GM12891 (cell line): ENCODE results near the gene ABCB4.

ENCODE experiments used
- PAX5 ChIP-seq: IDR thresholded peaks from 2 replicates; pipeline ENCODE4 v1.6.1; 2011; ENCODE audit warnings: low read length, moderate library complexity, mild to moderate bottlenecking; ENCODE audit not compliant: insufficient read depth, severe bottlenecking
- POLR2A ChIP-seq: IDR thresholded peaks from 2 replicates; pipeline ENCODE4 v1.6.1; 2011; ENCODE audit warnings: low read depth, low read length, control low read depth
- POLR2AphosphoS5 ChIP-seq: IDR thresholded peaks from 2 replicates; pipeline ENCODE4 v1.6.1; 2011; ENCODE audit warnings: low read depth, low read length, control low read depth
- POU2F2 ChIP-seq: IDR thresholded peaks from 2 replicates; pipeline ENCODE4 v1.6.1; 2011; ENCODE audit warnings: low read depth, mild to moderate bottlenecking, control low read depth, low read length, moderate library complexity
- SPI1 ChIP-seq: IDR thresholded peaks from 2 replicates; pipeline ENCODE4 v1.6.1; 2011; ENCODE audit warnings: low read depth, low read length, control low read depth
- TAF1 ChIP-seq: IDR thresholded peaks from 2 replicates; pipeline ENCODE4 v1.6.1; 2011; ENCODE audit warnings: low read depth, low read length, control low read depth

DNA sequence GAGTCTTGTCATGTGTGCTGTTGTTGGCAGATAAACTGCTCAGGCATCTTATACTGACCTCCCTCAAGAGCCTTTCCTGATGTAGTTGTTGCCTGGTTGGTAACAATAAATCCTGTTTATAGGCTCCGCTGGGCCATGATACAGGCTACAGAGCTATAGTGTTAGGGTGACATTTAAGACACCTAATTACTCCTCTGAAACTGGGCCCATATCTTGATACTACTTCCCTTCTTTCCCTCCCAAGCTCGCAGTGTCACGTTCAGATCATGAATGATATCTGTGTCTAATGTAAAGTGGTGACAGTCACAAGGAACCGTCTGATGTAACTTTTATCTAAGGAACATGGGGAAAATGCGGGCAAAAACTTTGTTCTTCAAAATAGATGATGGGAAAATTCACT lies 94.6 kb downstream of the ABCB4 start:
- TF ChIP-seq POLR2AphosphoS5 (no peak), TAF1 (no peak), POLR2A (no peak), POU2F2 (no peak), PAX5 (no peak), SPI1 (no peak)
